Duodenal mucosa (tissue), 2 donors: Measurements from ENCODE around the gene FNBP1.
"Not testable (repeated sequence)": the region's sequence is repeated elsewhere in the genome, so short reads cannot be mapped to it uniquely, and the experiment has no call there.

Experiments used
- H3K27ac ChIP-seq: one replicate; pipeline ENCODE4 v1.7.0; 2013; ENCODE audit warnings: low read depth, low read length
- H3K27me3 ChIP-seq, 2 donors: one replicate each; pipeline ENCODE4 v1.7.0; 2013; ENCODE audit warnings: low read length in 2 of 2, control low read depth in 1 of 2; ENCODE audit not compliant: insufficient read depth in 2 of 2, control insufficient read depth in 1 of 2
- H3K36me3 ChIP-seq, 2 donors: one replicate each; pipeline ENCODE4 v1.7.0; 2013; ENCODE audit warnings: low read length in 2 of 2, control low read depth in 1 of 2; ENCODE audit not compliant: insufficient read depth in 2 of 2, control insufficient read depth in 1 of 2
- H3K4me1 ChIP-seq, 2 donors: one replicate each; pipeline ENCODE4 v1.7.0; 2013; ENCODE audit warnings: low read length in 2 of 2, control low read depth in 1 of 2; ENCODE audit not compliant: insufficient read depth in 2 of 2, control insufficient read depth in 1 of 2
- H3K4me3 ChIP-seq, 2 donors: one replicate each; pipeline ENCODE4 v1.7.0; 2013; ENCODE audit warnings: low read length in 2 of 2, low read depth in 1 of 2
- H3K9ac ChIP-seq, 2 donors: one replicate each; pipeline ENCODE4 v1.7.0; 2013; ENCODE audit warnings: low read length in 2 of 2, low read depth in 1 of 2
- H3K9me3 ChIP-seq, 2 donors: one replicate each; pipeline ENCODE4 v1.7.0; 2013; ENCODE audit warnings: low read length in 2 of 2, control low read depth in 1 of 2; ENCODE audit not compliant: control insufficient read depth in 1 of 2

The FNBP1 gene

GRCh38 chr9:129895376-129896268 is 147.4 kb downstream of the FNBP1 start:
- Histone ChIP-seq H3K36me3 (peaks cover 0 to 14% of the 10 kb centered on the region in 2 donors), H3K9me3 (no peaks in the 10 kb centered on the region), H3K9ac (no peak overlapping the region), H3K4me1 (peaks cover 5% of the 10 kb centered on the region in 2 donors), H3K27me3 (peaks cover 0 to 3% of the 10 kb centered on the region in 2 donors), H3K27ac (no peak overlapping the region), H3K4me3 (no peak overlapping the region)

GRCh38 chr9:129894120-129894823 is 148.7 kb downstream of the FNBP1 start:
- Histone ChIP-seq H3K36me3 (peaks cover 0 to 6% of the 10 kb centered on the region in 2 donors), H3K27ac (no peak overlapping the region), H3K9me3 (no peaks in the 10 kb centered on the region), H3K4me3 (no peak overlapping the region), H3K27me3 (peaks cover 0 to 3% of the 10 kb centered on the region in 2 donors), H3K4me1 (peaks cover 5 to 11% of the 10 kb centered on the region in 2 donors), H3K9ac (no peak overlapping the region)

- peaks cover 16 to 21% of the 10 kb centered on the region in 2 donors for H3K4me1 ChIP-seq
- H3K36me3 ChIP-seq, result peaks cover 0 to 6% of the 10 kb centered on the region in 2 donors
- no peak overlapping the region for H3K27ac ChIP-seq
- H3K4me3 ChIP-seq, result peak overlapping the region in 1 of 2 donors; percentile 16
- no peaks in the 10 kb centered on the region for H3K9me3 ChIP-seq
- H3K27me3 ChIP-seq, result peaks cover 4 to 11% of the 10 kb centered on the region in 2 donors
- no peak overlapping the region for H3K9ac ChIP-seq
These were observed 151.4 kb downstream of the FNBP1 start for GRCh38 chr9:129891569-129891968.

- Histone ChIP-seq H3K27me3 (peaks cover 4 to 11% of the 10 kb centered on the region in 2 donors), H3K4me3 (peak overlapping the region; percentile 44 to 50), H3K9ac (peak overlapping the region in 1 of 2 donors; percentile 32), H3K4me1 (peaks cover 21 to 26% of the 10 kb centered on the region in 2 donors)
- not testable (repeated sequence) for H3K36me3 ChIP-seq, H3K27ac ChIP-seq, H3K9me3 ChIP-seq
These were observed 152.2 kb downstream of the FNBP1 start for GRCh38 chr9:129890718-129891299.

GRCh38 chr9:129889941-129890717 is 152.9 kb downstream of the FNBP1 start:
- Histone ChIP-seq H3K4me1 (peaks cover 26 to 32% of the 10 kb centered on the region in 2 donors), H3K4me3 (peak overlapping the region; percentile 44 to 50), H3K36me3 (no peaks in the 10 kb centered on the region), H3K27ac (peak overlapping the region; percentile 30), H3K9ac (peak overlapping the region; percentile 25 to 32), H3K9me3 (no peaks in the 10 kb centered on the region), H3K27me3 (peaks cover 4 to 11% of the 10 kb centered on the region in 2 donors)

GRCh38 chr9:129889122-129889940 is 153.7 kb downstream of the FNBP1 start:
- H3K27ac ChIP-seq, result peak overlapping the region; percentile 30
- peak overlapping the region in 1 of 2 donors; percentile 25 for H3K9ac ChIP-seq
- H3K36me3 ChIP-seq, result no peaks in the 10 kb centered on the region
- peaks cover 4 to 11% of the 10 kb centered on the region in 2 donors for H3K27me3 ChIP-seq
- H3K4me1 ChIP-seq, result peaks cover 33 to 39% of the 10 kb centered on the region in 2 donors
- H3K4me3 ChIP-seq, result peak overlapping the region in 1 of 2 donors; percentile 3
- H3K9me3 ChIP-seq, result no peaks in the 10 kb centered on the region

- Histone ChIP-seq H3K27me3 (peaks cover 4 to 11% of the 10 kb centered on the region in 2 donors), H3K9ac (peak overlapping the region; percentile 30 to 71), H3K27ac (peak overlapping the region; percentile 73), H3K4me1 (peaks cover 39 to 47% of the 10 kb centered on the region in 2 donors), H3K9me3 (no peaks in the 10 kb centered on the region), H3K4me3 (peak overlapping the region; percentile 33 to 41), H3K36me3 (no peaks in the 10 kb centered on the region)
These were observed 154.5 kb downstream of the FNBP1 start for GRCh38 chr9:129888293-129889121.

- peaks cover 0 to under 1% of the 10 kb centered on the region in 2 donors for H3K36me3 ChIP-seq
- peaks cover 39 to 42% of the 10 kb centered on the region in 2 donors for H3K4me1 ChIP-seq
- H3K27me3 ChIP-seq, result peaks cover 4 to 11% of the 10 kb centered on the region in 2 donors
- H3K4me3 ChIP-seq, result peak overlapping the region; percentile 33 to 41
- peak overlapping the region; percentile 30 to 71 for H3K9ac ChIP-seq
- H3K27ac ChIP-seq, result peak overlapping the region; percentile 78
- no peaks in the 10 kb centered on the region for H3K9me3 ChIP-seq
These were observed 155.4 kb downstream of the FNBP1 start for GRCh38 chr9:129887334-129888292.
